ENCODE measurements around the gene BCL2L1. TPM values are rescaled to one million over a fixed set of nuclear protein-coding genes. Genes with fewer than 3 reads are reported as not detected.

The BCL2L1 gene
- total RNA-seq, 1 donor from 2014 or later, result 57.2 TPM

DNA sequence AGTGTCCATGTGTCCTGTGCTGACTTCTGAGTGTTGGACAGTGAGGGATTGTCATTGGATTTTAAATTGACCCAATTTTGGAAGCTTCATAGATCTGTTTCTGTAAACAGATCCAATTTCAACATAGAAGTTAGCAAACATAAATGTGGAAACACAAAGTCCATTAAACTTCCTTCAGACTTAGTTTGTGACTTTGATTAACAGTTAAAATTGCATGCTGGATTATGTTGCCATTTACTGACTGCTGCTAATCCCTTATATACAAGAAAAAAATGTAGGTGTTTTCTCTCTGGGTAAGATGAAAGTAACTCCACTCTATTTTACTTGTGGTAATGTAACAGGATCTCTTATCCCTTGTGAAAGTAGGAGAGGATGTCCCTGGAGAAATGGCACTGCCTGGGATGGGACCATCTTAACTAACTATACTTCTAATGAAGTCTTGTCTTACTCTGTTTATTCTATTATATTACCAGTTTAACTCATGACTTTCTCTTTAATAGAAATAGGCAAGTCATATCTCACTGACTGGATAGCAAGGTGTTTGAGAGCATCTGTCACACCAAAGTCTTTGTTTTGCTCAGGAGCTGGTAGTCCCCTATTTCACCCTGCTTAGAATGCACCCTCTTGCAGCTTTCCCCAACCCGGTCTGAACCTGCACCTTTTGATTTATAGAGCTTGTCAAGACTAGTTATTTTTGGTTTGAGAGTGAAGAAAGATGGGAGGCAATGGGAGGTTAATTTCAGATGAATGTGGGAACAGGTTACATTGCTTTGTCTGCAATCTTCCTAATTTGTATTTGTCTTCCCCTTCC is 23.6 kb upstream of the BCL2L1 start:
- Histone ChIP-seq H3K9me3 (no peaks in the 10 kb centered on the region), H3K4me1 (no peaks in the 10 kb centered on the region), H3K36me3 (no peaks in the 10 kb centered on the region), H3K27ac (no peak overlapping the region), H3K27me3 (no peaks in the 10 kb centered on the region), H3K4me3 (no peak overlapping the region)
- DNase-seq (ENCODE audit: extremely low spot score in 2 of 2), result no peak
- TF ChIP-seq POLR2A (IDR thresholded peaks at IDR 0.05), result no peak
- TF ChIP-seq, protein P1, sequence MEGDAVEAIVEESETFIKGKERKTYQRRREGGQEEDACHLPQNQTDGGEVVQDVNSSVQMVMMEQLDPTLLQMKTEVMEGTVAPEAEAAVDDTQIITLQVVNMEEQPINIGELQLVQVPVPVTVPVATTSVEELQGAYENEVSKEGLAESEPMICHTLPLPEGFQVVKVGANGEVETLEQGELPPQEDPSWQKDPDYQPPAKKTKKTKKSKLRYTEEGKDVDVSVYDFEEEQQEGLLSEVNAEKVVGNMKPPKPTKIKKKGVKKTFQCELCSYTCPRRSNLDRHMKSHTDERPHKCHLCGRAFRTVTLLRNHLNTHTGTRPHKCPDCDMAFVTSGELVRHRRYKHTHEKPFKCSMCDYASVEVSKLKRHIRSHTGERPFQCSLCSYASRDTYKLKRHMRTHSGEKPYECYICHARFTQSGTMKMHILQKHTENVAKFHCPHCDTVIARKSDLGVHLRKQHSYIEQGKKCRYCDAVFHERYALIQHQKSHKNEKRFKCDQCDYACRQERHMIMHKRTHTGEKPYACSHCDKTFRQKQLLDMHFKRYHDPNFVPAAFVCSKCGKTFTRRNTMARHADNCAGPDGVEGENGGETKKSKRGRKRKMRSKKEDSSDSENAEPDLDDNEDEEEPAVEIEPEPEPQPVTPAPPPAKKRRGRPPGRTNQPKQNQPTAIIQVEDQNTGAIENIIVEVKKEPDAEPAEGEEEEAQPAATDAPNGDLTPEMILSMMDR (IDR thresholded peaks at IDR 0.05), result no peak
- no peak for TF ChIP-seq POLR2AphosphoS5 (IDR thresholded peaks at IDR 0.05; ENCODE audit: insufficient read depth in 1 of 2, low read depth in 1 of 2)
- intact Hi-C loops (cut with DNase I), result no loop called here

GRCh38 chr20:31740656-31741323 is 18.1 kb upstream of the BCL2L1 start:
- Histone ChIP-seq H3K4me1 (peaks cover 10% of the 10 kb centered on the region), H3K27ac (no peak overlapping the region), H3K36me3 (no peaks in the 10 kb centered on the region), H3K4me3 (no peak overlapping the region), H3K9me3 (no peaks in the 10 kb centered on the region), H3K27me3 (no peaks in the 10 kb centered on the region)
- no peak for DNase-seq (ENCODE audit: extremely low spot score in 2 of 2)
- intact Hi-C loops (cut with DNase I), result no loop called here
- TF ChIP-seq POLR2A (IDR thresholded peaks at IDR 0.05), result no peak
- no peak for TF ChIP-seq POLR2AphosphoS5 (IDR thresholded peaks at IDR 0.05; ENCODE audit: insufficient read depth in 1 of 2, low read depth in 1 of 2)
- TF ChIP-seq, protein P1 (IDR thresholded peaks at IDR 0.05), result no peak

- H3K27ac ChIP-seq, result no peak overlapping the region
- H3K36me3 ChIP-seq, result no peaks in the 10 kb centered on the region
- no peaks in the 10 kb centered on the region for H3K9me3 ChIP-seq
- peaks cover 10% of the 10 kb centered on the region for H3K4me1 ChIP-seq
- DNase-seq (ENCODE audit: extremely low spot score in 2 of 2), result no peak
- intact Hi-C loops (cut with DNase I), result no loop called here
- H3K4me3 ChIP-seq, result no peak overlapping the region
- no peaks in the 10 kb centered on the region for H3K27me3 ChIP-seq
- no peak for TF ChIP-seq POLR2AphosphoS5 (IDR thresholded peaks at IDR 0.05; ENCODE audit: insufficient read depth in 1 of 2, low read depth in 1 of 2)
- TF ChIP-seq, protein P1 (IDR thresholded peaks at IDR 0.05), result no peak
- TF ChIP-seq POLR2A (IDR thresholded peaks at IDR 0.05), result no peak
These were observed 17.5 kb upstream of the BCL2L1 start for GRCh38 chr20:31740208-31740607.

- no peaks in the 10 kb centered on the region for H3K9me3 ChIP-seq
- peak overlapping the region; percentile 59 for H3K27ac ChIP-seq
- H3K36me3 ChIP-seq, result no peaks in the 10 kb centered on the region
- peak overlapping the region; percentile 52 to 53 for H3K4me3 ChIP-seq
- no peaks in the 10 kb centered on the region for H3K27me3 ChIP-seq
- H3K4me1 ChIP-seq, result peaks cover 10% of the 10 kb centered on the region
- TF ChIP-seq POLR2A (IDR thresholded peaks at IDR 0.05), result no peak
- TF ChIP-seq, protein P1 (IDR thresholded peaks at IDR 0.05), result no peak
- DNase-seq (ENCODE audit: extremely low spot score in 2 of 2), result no peak
- intact Hi-C loops (cut with DNase I), result no loop called here
These were observed 16.9 kb upstream of the BCL2L1 start for GRCh38 chr20:31739550-31739977.

All from vagina (tissue), 2 donors.